Effector CD8-positive, alpha-beta T cell (primary cell): ENCODE measurements around the gene SPINT1.

Source experiments
- DNase-seq: peaks from one replicate; lab custom pipeline; 2025; lab: John Stamatoyannopoulos, UW

Gene SPINT1

DNA sequence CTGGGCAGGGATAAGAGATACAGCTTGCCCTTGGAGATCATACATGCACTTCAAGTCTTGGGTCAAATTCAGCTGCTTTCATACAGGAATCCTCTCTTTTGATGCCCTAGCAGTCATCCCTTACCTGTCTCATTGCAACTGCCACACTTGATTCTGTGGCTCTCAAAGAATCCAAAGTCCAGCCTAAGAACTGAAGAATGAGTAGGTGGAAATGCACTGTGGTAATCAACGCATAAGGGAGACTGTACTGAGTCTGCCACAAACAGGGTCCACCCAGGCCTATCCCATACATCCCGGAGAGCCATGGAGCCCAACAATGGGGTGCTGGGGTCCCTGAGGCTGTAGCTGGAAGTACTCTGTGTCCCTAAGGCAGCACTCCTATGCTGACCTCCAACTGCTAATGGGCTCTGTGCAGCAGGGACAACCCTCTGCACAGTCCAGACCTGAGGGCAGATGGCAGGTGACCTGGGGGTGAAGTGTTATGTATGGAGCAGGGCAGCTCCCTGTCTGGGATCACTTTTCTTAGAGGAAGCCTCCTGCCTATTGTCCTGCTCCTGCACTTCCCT, 48.7 kb downstream of the SPINT1 start:
- DNase-seq: no peak

DNA sequence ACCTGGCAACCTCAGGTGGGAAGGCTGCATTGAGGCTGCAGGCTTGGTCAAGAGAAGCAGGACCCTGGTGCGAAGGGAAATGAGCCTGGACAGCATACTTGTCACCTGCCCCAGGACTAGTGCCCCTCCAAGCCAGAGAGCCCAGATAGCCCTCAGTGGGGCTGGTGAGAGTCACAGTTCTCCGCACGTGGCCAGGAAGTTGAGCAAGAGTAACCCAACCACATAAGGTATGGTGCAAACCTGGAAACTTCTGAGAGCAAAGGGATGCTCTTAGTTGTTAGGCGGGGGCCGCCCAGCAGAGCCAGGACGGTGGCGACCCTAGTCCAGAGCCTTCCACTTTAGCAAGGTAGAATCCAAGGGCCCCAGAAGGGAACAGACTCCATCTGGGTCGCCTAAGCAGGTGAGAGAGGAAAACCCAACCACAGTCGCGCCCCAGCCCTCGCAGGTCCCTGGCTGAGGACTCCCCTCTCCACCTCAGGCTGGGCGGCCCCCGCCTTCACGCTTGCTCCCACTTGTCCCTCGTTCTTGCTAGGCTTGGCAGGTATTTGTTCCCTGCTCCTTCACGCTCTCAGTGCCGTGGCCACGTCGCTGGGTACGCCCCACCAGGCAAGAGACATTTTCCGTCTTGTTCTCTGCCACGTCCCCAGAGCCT, 49.3 kb downstream of the SPINT1 start:
- DNase-seq: no peak

DNA sequence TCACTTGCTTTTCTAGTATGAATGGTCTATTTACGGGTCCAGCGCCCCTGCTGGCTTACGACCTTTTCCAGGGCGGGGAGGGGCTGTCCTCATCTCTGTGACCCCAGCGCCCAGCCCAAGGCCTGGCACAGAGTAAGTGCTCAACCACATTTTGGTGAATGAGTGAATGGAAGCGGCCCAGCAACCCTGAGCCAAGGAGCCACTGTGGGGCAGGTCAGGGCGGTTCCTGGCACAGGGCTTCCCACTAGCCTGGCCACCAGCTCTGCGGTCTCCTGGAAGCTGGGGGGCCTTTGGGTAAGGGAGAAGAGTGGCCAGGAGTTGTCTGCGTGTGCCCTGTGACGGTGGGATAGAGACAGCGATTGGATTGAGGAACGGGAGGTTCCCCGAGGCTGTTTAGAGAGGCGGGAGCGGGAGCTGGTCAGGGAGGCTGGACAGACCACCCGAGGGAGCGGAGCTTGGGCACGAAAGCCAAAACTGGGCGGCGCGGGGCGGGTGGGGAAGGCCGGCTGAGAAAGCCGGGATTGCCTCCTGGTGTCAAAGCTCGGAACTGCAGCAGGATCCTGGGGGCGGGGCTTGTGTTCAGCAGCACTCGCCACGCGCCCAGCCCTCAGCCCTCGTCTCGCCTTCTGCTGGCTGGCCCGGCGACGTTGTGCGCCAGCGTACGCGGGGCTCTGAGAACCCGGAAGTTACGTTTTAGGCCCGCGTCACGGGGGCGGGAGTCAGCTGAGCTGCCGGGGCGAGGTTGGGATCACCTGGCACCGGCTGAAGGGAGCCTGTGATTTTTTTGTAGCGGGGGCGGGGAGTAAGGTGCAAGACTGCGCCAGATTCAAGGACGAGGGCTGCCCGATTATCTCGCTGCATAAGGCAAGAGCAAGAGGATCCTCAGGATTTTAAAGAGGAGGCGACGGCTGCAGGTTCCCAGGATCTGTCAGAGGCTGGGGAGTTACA, 50.2 kb downstream of the SPINT1 start, which contains the start of gene VPS18:
VPS18 (plus strand) TSS at position 718 of the 948 bp plus-strand sequence. CDS start 319 bp downstream, outside the sequence.
- peak; percentile 97 for DNase-seq

DNA sequence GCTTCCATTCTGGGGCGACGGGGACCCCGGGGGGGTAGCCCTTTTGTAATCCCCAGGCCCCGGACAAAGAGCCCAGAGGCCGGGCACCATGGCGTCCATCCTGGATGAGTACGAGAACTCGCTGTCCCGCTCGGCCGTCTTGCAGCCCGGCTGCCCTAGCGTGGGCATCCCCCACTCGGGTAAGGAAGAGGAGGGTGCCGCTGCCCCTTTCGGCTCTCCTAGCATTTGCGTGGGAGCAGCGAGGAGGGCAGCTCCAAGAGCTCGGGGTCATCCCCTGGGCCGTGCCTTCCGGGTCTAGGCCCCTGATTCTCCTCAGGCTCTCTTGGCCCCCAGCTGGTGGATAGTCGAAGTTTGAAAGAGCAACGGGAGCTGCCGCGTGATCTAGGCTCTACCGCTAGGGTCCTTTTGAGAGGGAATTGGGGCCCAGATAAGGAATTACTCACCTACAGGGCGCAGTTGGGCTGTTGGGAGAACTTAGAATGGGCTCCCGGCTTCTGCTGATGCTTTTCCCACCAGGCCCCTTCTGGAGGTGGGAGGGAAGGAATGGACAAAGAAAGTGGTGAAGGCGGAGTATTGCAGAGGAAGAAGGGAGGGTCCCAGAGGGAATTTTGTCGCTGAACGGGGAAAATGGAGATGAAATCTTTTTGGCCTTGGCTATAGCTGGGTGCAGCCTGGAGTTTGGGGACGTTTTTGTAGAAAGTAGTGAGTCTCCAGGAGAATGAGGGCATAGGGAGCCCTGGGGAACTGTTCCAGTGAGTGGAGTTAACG, 51.0 kb downstream of the SPINT1 start:
- DNase-seq: peak; percentile 47

DNA sequence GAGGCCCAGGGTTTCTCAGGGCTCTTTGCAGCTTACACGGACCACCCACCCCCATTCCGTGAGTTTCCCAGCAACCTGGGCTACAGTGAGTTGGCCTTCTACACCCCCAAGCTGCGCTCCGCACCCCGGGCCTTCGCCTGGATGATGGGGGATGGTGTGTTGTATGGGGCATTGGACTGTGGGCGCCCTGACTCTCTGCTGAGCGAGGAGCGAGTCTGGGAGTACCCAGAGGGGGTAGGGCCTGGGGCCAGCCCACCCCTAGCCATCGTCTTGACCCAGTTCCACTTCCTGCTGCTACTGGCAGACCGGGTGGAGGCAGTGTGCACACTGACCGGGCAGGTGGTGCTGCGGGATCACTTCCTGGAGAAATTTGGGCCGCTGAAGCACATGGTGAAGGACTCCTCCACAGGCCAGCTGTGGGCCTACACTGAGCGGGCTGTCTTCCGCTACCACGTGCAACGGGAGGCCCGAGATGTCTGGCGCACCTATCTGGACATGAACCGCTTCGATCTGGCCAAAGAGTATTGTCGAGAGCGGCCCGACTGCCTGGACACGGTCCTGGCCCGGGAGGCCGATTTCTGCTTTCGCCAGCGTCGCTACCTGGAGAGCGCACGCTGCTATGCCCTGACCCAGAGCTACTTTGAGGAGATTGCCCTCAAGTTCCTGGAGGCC, 55.8 kb downstream of the SPINT1 start:
- DNase-seq: no peak

DNA sequence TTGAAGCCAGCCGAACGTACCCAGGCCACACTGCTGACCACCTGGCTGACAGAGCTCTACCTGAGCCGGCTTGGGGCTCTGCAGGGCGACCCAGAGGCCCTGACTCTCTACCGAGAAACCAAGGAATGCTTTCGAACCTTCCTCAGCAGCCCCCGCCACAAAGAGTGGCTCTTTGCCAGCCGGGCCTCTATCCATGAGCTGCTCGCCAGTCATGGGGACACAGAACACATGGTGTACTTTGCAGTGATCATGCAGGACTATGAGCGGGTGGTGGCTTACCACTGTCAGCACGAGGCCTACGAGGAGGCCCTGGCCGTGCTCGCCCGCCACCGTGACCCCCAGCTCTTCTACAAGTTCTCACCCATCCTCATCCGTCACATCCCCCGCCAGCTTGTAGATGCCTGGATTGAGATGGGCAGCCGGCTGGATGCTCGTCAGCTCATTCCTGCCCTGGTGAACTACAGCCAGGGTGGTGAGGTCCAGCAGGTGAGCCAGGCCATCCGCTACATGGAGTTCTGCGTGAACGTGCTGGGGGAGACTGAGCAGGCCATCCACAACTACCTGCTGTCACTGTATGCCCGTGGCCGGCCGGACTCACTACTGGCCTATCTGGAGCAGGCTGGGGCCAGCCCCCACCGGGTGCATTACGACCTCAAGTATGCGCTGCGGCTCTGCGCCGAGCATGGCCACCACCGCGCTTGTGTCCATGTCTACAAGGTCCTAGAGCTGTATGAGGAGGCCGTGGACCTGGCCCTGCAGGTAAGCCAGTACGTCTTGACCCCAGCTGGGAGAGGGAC, 56.6 kb downstream of the SPINT1 start:
- DNase-seq: no peak

DNA sequence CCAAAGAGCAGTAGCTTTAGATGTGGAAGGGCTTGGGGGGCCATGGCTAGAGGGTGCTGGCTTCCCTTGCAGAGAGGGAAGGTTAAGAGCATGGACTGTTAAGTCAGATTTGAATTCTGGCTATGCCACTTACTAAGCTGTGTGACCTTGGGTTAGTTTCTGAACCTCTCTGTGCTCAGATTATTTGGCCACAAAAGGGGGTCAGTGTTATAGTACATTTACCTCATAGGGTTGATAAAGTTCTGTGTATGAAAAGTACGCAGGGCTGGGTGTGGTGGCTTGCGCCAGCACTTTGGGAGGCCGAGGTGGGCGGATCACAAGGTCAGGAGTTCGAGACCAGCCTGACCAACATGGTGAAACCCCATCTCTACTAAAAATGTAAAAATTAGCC, 57.2 kb downstream of the SPINT1 start:
- no peak for DNase-seq

DNA sequence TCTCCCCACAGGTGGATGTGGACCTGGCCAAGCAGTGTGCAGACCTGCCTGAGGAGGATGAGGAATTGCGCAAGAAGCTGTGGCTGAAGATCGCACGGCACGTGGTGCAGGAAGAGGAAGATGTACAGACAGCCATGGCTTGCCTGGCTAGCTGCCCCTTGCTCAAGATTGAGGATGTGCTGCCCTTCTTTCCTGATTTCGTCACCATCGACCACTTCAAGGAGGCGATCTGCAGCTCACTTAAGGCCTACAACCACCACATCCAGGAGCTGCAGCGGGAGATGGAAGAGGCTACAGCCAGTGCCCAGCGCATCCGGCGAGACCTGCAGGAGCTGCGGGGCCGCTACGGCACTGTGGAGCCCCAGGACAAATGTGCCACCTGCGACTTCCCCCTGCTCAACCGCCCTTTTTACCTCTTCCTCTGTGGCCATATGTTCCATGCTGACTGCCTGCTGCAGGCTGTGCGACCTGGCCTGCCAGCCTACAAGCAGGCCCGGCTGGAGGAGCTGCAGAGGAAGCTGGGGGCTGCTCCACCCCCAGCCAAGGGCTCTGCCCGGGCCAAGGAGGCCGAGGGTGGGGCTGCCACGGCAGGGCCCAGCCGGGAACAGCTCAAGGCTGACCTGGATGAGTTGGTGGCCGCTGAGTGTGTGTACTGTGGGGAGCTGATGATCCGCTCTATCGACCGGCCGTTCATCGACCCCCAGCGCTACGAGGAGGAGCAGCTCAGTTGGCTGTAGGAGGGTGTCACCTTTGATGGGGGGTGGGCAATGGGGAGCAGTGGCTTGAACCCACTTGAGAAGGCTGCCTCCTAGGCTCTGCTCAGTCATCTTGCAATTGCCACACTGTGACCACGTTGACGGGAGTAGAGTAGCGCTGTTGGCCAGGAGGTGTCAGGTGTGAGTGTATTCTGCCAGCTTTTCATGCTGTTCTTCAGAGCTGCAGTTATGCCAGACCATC, 59.0 kb downstream of the SPINT1 start:
- no peak for DNase-seq

DNA sequence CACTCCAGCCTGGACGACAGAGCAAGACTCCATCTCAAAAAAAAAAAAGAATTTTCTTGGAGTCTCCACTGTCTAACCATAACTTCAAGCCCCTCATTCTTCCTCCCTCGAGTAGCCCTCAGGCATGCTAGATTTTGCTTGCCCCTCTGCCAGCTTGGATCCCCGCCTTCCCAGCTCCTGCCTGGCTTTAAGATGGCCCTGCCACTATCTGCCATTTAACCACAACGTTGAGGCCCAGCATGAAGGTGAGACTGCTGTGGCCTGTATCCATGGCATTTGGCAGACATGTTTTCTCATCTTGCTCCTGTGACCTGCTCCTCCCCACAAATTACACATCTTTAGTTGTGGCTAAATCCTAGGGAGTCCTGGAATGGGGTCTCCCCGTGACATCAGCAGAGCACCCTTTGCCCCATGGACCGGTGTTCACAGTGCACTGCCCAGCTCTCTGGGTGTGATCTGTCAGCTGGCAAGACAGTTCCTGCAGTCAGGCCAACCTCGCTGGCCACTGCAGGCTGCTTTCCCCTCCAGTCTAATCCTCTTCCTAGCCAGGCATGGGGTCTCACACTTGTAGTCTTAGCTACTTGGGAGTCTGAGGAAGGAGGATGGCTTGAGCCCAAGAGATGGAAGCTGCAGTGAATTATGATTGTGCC, 60.8 kb downstream of the SPINT1 start:
- DNase-seq: no peak

DNA sequence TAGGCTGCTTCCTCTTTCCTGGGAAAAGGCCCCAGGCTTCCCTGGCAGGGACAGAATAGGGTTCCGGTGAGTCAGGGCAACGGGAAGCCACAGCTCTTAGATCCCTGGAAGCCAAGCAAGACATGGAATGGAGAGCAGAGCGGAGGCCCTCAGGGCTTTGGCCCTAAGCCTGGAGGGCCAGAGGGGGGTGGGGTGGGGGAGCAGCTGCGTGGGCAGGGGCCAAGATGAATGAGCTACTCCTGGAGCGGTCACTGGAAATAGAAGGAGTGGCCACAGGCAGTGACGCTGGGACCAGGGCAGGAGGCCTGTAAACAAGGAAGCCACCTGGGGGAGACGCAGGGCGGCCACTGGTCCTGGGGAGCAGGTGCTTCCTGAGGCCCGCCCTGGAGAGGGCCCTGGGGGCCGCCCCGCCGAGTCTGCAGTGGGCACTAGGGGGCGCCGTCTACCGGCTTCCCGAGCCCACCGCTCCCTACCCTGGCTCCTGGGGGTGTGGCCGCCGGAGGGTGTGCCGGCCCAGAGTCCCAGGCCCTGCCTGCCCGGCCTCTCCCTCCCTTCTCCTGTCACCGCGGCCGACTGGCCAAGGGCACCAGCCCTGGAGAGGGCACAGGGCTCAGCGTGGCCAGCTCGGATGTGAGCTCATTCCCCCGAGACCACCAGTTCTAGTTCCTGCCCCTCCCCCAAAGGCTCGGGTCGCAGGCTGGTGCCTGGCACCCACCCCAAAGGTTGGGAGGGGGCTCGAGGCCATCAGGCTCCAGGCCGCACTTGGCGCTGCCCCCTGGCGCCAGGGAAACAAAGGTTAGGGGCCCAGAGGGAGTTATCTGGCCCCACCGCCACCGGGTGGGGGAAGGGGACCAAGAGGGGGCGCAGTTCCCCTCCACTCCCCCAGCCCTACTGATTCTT, 62.5 kb downstream of the SPINT1 start:
- peak; percentile 68 for DNase-seq

DNA sequence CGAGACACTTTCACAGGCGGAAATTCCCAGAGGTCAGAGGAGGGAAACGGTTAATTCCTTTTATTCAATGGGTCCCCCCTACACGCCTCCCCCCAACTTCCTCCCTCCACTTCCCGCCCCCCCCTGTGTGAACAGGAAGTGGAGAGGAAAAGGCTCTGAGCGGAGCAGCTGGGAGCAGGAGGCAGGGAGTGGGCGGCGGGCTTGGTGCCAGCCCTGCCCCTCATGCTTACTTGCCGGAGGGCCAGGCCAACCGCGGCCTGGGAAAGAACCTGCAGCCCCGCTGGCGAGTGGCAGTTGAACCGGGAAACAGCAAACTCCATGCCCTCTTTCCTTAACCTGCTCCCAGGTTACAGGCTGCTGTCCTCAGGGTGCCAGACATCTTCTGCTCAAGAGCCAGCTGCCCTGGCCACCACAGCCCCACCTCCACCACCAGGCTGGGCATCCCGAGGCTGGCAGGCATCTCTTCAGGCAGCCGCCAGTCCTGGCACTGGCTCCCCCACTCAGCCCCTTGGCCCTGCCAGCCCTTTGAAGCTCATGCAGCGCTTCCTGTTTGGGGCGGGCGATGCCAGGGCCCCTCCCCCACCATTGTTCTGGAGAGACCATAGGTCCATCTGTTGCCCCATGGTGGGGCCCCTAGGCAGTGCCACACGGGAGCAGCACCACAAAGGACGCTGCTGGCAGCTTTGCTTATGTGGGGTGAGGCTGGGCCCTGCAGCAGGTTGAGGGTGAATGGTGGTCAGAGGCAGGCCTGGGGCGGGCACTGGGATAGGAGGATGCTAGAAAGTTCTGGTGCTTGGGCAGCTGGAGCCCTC, 63.3 kb downstream of the SPINT1 start:
- peak; percentile 50 for DNase-seq
